Measurements from ENCODE around the gene RAB20.
"Not testable (repeated sequence)": the region's sequence is repeated elsewhere in the genome, so short reads cannot be mapped to it uniquely, and the experiment has no call there.

Gene RAB20

GRCh38 chr13:110509971-110510786, 51.3 kb downstream of the RAB20 start:
- DNase-seq (ENCODE audit: low read depth in 2 of 3, low spot score in 2 of 3): no peak

GRCh38 chr13:110509478-110509926, 52.0 kb downstream of the RAB20 start:
- no peak for DNase-seq (ENCODE audit: low read depth in 2 of 3, low spot score in 2 of 3)

- no peak for DNase-seq (ENCODE audit: low read depth in 2 of 3, low spot score in 2 of 3)
Observed at GRCh38 chr13:110507678-110508381, 53.7 kb downstream of the RAB20 start.

- DNase-seq (ENCODE audit: low read depth in 2 of 3, low spot score in 2 of 3): no peak
Observed at GRCh38 chr13:110506859-110507566, 54.5 kb downstream of the RAB20 start.

- DNase-seq (ENCODE audit: low read depth in 2 of 3, low spot score in 2 of 3): no peak
Observed at GRCh38 chr13:110506396-110506795, 55.1 kb downstream of the RAB20 start.

- DNase-seq (ENCODE audit: low read depth in 2 of 3, low spot score in 2 of 3): no peak
Observed at GRCh38 chr13:110505594-110505993, 55.9 kb downstream of the RAB20 start.

- DNase-seq (ENCODE audit: low read depth in 2 of 3, low spot score in 2 of 3): no peak
Observed at GRCh38 chr13:110503979-110504499, 57.5 kb downstream of the RAB20 start.

- DNase-seq (ENCODE audit: low read depth in 2 of 3, low spot score in 2 of 3): no peak
Observed at GRCh38 chr13:110503037-110503901, 58.3 kb downstream of the RAB20 start.

- no peak for DNase-seq (ENCODE audit: low read depth in 2 of 3, low spot score in 2 of 3)
Observed at GRCh38 chr13:110501188-110501587, 60.3 kb downstream of the RAB20 start.

GRCh38 chr13:110500341-110500740, 61.2 kb downstream of the RAB20 start:
- DNase-seq (ENCODE audit: low read depth in 2 of 3, low spot score in 2 of 3): no peak

GRCh38 chr13:110499621-110500281, 61.8 kb downstream of the RAB20 start:
- DNase-seq (ENCODE audit: low read depth in 2 of 3, low spot score in 2 of 3): no peak

GRCh38 chr13:110498765-110499164, 62.8 kb downstream of the RAB20 start:
- DNase-seq (ENCODE audit: low read depth in 2 of 3, low spot score in 2 of 3): no peak

- no peak for DNase-seq (ENCODE audit: low read depth in 2 of 3, low spot score in 2 of 3)
Observed at GRCh38 chr13:110498327-110498726, 63.2 kb downstream of the RAB20 start.

- not testable (repeated sequence) for DNase-seq (ENCODE audit: low read depth in 2 of 3, low spot score in 2 of 3)
Observed at GRCh38 chr13:110497896-110498295, 63.6 kb downstream of the RAB20 start.

- no peak for DNase-seq (ENCODE audit: low read depth in 2 of 3, low spot score in 2 of 3)
Observed at GRCh38 chr13:110497003-110497402, 64.5 kb downstream of the RAB20 start.

- DNase-seq (ENCODE audit: low read depth in 2 of 3, low spot score in 2 of 3): no peak
Observed at GRCh38 chr13:110496281-110496680, 65.2 kb downstream of the RAB20 start.

GRCh38 chr13:110495881-110496280, 65.6 kb downstream of the RAB20 start:
- DNase-seq (ENCODE audit: low read depth in 2 of 3, low spot score in 2 of 3): no peak

- no peak for DNase-seq (ENCODE audit: low read depth in 2 of 3, low spot score in 2 of 3)
Observed at GRCh38 chr13:110495376-110495775, 66.1 kb downstream of the RAB20 start.

GRCh38 chr13:110493613-110494012, 67.9 kb downstream of the RAB20 start:
- DNase-seq (ENCODE audit: low read depth in 2 of 3, low spot score in 2 of 3): no peak
